HepG2 (cell line): ENCODE results near the gene GGT7. TPM values are rescaled to one million over a fixed set of nuclear protein-coding genes. Genes with fewer than 3 reads are reported as not detected.
A peak's percentile ranks its signal among the peaks of the same experiment; 100 is the strongest.

Experiments
- ARID4A ChIP-seq: sonication (generic); formaldehyde crosslinking; IDR thresholded peaks from 2 replicates; pipeline ENCODE4 v1.5.0; 2020; ENCODE audit warnings: mild to moderate bottlenecking, missing genetic modification reagents, borderline replicate concordance
- CTCF ChIP-seq: sonication (generic); formaldehyde crosslinking; IDR thresholded peaks from 2 replicates; pipeline ENCODE4 v1.5.0; 2020; ENCODE audit warnings: mild to moderate bottlenecking, missing genetic modification reagents, moderate library complexity
- GPBP1L1 ChIP-seq: sonication (generic); formaldehyde crosslinking; IDR thresholded peaks from 2 replicates; pipeline ENCODE4 v1.5.0; 2020; ENCODE audit warnings: mild to moderate bottlenecking, missing genetic modification reagents
- HOXA9 ChIP-seq: sonication (generic); formaldehyde crosslinking; IDR thresholded peaks from 2 replicates; pipeline ENCODE4 v1.8.1; 2022; ENCODE audit warnings: missing genetic modification reagents, mild to moderate bottlenecking, moderate library complexity, borderline replicate concordance
- MTA3 ChIP-seq: sonication (generic); formaldehyde crosslinking; IDR thresholded peaks from 2 replicates; pipeline ENCODE4 v1.4.0; 2020; ENCODE audit warnings: missing genetic modification reagents
- NFATC3 ChIP-seq: sonication (generic); formaldehyde crosslinking; IDR thresholded peaks from 2 replicates; pipeline ENCODE4 v1.5.1; 2020; ENCODE audit warnings: mild to moderate bottlenecking, missing genetic modification reagents
- SMARCE1 ChIP-seq: fragments of 450-650 bp; IDR thresholded peaks from 2 replicates; pipeline ENCODE4 v1.6.1; 2017; ENCODE audit warnings: borderline replicate concordance
- TEAD2 ChIP-seq: sonication (generic); formaldehyde crosslinking; IDR thresholded peaks from 2 replicates; pipeline ENCODE4 v1.9.0; 2021; ENCODE audit warnings: missing genetic modification reagents
- ZNF30 ChIP-seq: sonication (generic); formaldehyde crosslinking; IDR thresholded peaks from 2 replicates; pipeline ENCODE4 v1.5.0; 2020; ENCODE audit warnings: mild to moderate bottlenecking, missing genetic modification reagents
- ZNF414 ChIP-seq: sonication (generic); formaldehyde crosslinking; IDR thresholded peaks from 2 replicates; pipeline ENCODE4 v1.5.0; 2020; ENCODE audit warnings: missing genetic modification reagents
- ZNF430 ChIP-seq: sonication (generic); formaldehyde crosslinking; IDR thresholded peaks from 2 replicates; pipeline ENCODE4 v1.9.0; 2021; ENCODE audit warnings: mild to moderate bottlenecking, missing genetic modification reagents
- ZNF432 ChIP-seq: sonication (generic); formaldehyde crosslinking; IDR thresholded peaks from 2 replicates; pipeline ENCODE4 v1.5.0; 2020; ENCODE audit warnings: missing genetic modification reagents, mild to moderate bottlenecking, borderline replicate concordance
- ZNF619 ChIP-seq: sonication (generic); formaldehyde crosslinking; IDR thresholded peaks from 2 replicates; pipeline ENCODE4 v1.4.0; 2020; ENCODE audit warnings: mild to moderate bottlenecking, missing genetic modification reagents
- ZNF644 ChIP-seq: IDR thresholded peaks from 2 replicates; pipeline ENCODE4 v1.6.1; 2016; ENCODE audit warnings: low read depth
- ZNF7 ChIP-seq: IDR thresholded peaks from 2 replicates; pipeline ENCODE4 v1.6.1; 2016; ENCODE audit warnings: missing biosample characterization, missing genetic modification reagents
- ZNF788 ChIP-seq: sonication (generic); formaldehyde crosslinking; IDR thresholded peaks from 2 replicates; pipeline ENCODE4 v1.5.0; 2020; ENCODE audit warnings: mild to moderate bottlenecking, missing genetic modification reagents, borderline replicate concordance
- ZNF83 ChIP-seq: sonication (generic); formaldehyde crosslinking; IDR thresholded peaks from 2 replicates; pipeline ENCODE4 v1.4.0; 2020; ENCODE audit warnings: missing genetic modification reagents, mild to moderate bottlenecking, borderline replicate concordance
- ZSCAN30 ChIP-seq: sonication (generic); formaldehyde crosslinking; IDR thresholded peaks from 2 replicates; pipeline ENCODE4 v1.5.0; 2020; ENCODE audit warnings: mild to moderate bottlenecking, missing genetic modification reagents
- polyA plus RNA-seq, 8 experiments: library from polyadenylated mRNA; depleted of rRNA in 3 of 8; stranded (reverse) in 7 of 8; unstranded in 1 of 8; fragments of >200 nt; fragmentation: Illumina TruSeq in 4 of 8; extraction: Trizol in 4 of 8; gene quantifications; 2 replicates each; pipeline versions ENCODE4 v1.2.1 to v1.2.3, GENCODE V29; 2011 to 2016; ENCODE audit warnings: low read depth in 4 of 8, missing spikeins in 1 of 8, mixed read lengths in 1 of 8; ENCODE audit not compliant: insufficient read depth in 1 of 8
- total RNA-seq, 5 experiments: library from RNA; depleted of rRNA; stranded (reverse); fragments of >200 nt; fragmentation: Illumina TruSeq; extraction: Trizol; gene quantifications; 2 replicates each; pipeline ENCODE4 v1.2.3, GENCODE V29; 2016; ENCODE audit warnings: low read depth in 1 of 5
- TF ChIP-seq, protein P1 (sequence below): IDR thresholded peaks from 2 replicates; pipeline ENCODE4 v1.6.1; 2012; ENCODE audit warnings: low read depth, low read length, improper control_type of control experiment
- TF ChIP-seq, protein P2 (sequence below): IDR thresholded peaks from 2 replicates; pipeline ENCODE4 v1.6.1; 2016; ENCODE audit warnings: missing compliant biosample characterization, missing genetic modification reagents, borderline replicate concordance

The GGT7 gene
- total and polyA plus RNA-seq, 2 of the 13 experiments (the other 11 are each of a cell fraction or from before 2014, with no cell fraction given) = 6.6 to 23.0 TPM

DNA sequence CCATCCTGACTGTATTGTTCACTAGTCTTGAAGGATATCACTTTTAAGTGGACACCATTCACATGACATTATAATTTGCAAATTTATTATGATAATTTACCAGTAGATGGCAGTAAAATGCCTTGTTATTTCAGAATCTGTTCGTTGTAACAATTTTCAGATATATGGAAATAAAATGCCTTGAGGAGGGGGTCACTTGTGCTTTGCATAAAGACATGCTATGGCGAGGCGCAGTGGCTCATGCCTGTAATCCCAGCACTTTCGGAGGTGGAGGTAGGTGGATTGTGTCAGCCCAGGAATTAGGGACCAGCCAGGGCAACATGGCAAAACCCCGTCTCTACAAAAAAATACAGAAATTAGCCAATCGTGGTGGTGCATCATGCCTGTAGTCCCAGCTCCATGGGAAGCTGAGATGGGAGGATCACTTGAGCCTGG is 38.2 kb downstream of the GGT7 start (continued):
- TF ChIP-seq ZNF414 (CRISPR knock-in tag) = 0 out of 2 replicates have a peak, but pooled peaks have one; percentile 43
- TF ChIP-seq, protein P1, sequence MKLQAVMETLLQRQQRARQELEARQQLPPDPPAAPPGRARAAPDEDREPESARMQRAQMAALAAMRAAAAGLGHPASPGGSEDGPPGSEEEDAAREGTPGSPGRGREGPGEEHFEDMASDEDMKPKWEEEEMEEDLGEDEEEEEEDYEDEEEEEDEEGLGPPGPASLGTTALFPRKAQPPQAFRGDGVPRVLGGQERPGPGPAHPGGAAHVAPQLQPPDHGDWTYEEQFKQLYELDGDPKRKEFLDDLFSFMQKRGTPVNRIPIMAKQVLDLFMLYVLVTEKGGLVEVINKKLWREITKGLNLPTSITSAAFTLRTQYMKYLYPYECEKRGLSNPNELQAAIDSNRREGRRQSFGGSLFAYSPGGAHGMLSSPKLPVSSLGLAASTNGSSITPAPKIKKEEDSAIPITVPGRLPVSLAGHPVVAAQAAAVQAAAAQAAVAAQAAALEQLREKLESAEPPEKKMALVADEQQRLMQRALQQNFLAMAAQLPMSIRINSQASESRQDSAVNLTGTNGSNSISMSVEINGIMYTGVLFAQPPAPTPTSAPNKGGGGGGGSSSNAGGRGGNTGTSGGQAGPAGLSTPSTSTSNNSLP = peak; percentile 95
- TF ChIP-seq TEAD2 (CRISPR knock-in tag) = no peak
- TF ChIP-seq HOXA9 (CRISPR knock-in tag) = no peak
- no peak for TF ChIP-seq ZNF83
- TF ChIP-seq ZNF30 (CRISPR knock-in tag) = 0 out of 2 replicates have a peak, but pooled peaks have one; percentile 35
- no peak for TF ChIP-seq ZNF644
- no peak for TF ChIP-seq NFATC3 (CRISPR knock-in tag)
- peak; percentile 23; the same call in 1 of the 2 replicates for TF ChIP-seq ARID4A
- TF ChIP-seq GPBP1L1 (CRISPR knock-in tag) = no peak
- TF ChIP-seq, protein P2, sequence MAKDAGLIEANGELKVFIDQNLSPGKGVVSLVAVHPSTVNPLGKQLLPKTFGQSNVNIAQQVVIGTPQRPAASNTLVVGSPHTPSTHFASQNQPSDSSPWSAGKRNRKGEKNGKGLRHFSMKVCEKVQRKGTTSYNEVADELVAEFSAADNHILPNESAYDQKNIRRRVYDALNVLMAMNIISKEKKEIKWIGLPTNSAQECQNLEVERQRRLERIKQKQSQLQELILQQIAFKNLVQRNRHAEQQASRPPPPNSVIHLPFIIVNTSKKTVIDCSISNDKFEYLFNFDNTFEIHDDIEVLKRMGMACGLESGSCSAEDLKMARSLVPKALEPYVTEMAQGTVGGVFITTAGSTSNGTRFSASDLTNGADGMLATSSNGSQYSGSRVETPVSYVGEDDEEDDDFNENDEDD (CRISPR knock-in tag) = no peak
- no peak for TF ChIP-seq ZSCAN30
- TF ChIP-seq CTCF (CRISPR knock-in tag) = peak; percentile 65
- 0 out of 2 replicates have a peak, but pooled peaks have one; percentile 32 for TF ChIP-seq ZNF430 (CRISPR knock-in tag)
- no peak for TF ChIP-seq ZNF619 (CRISPR knock-in tag)
- no peak for TF ChIP-seq ZNF432 (CRISPR knock-in tag)
- TF ChIP-seq ZNF7 (CRISPR knock-in tag) = no peak
- no peak for TF ChIP-seq SMARCE1
- TF ChIP-seq MTA3 (CRISPR knock-in tag) = no peak
- TF ChIP-seq ZNF788 (CRISPR knock-in tag) = no peak
